ENCODE data around the gene C13orf42. TPM values are rescaled to one million over a fixed set of nuclear protein-coding genes. Genes with fewer than 3 reads are reported as not detected.

The C13orf42 gene
- total RNA-seq, 6 experiments from 2014 or later, result not detected

DNA sequence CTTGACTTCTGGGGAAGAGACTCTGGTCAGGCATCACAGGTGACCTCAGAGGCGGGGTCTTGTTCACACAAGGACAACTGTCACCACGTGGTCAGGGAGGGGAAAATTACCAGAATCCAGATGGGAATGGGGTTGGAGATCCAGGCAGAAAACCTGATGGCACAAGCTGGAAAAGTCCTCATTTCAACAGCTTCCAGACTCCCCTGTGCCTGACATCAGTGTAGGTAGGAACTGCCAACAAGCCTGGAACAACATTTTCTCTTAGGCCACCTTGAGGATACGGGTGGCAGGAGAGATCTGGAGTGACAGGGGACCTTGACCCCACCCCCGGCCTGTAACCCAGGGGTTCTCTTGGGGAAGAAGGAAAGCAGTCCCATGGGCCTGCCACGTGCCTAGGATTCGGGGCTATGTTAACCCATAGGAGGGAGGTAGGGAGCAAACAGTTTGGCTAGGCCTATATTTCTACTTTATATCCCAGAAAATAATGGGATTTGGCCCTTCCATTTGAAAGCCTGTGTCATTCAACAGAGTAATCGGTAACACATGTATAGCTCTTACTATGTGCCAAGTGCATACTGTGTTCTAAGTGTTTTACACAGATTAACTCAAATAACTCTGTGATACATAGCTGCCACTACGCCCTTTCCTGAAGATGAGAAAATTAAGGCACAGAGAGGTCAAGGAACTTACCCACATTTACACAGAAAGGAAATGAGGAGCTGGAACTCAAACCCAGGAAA lies 44.9 kb upstream of the C13orf42 start:
- Histone ChIP-seq H3K4me1 (peaks cover 0 to 27% (median 4%) of the 10 kb centered on the region in 4 donors), H3K36me3 (no peaks in the 10 kb centered on the region), H3K4me3 (no peak overlapping the region), H3K27ac (no peak overlapping the region), H3K9me3 (no peaks in the 10 kb centered on the region), H3K27me3 (no peaks in the 10 kb centered on the region)
- DNase-seq (no peak), ATAC-seq (no peak)
- intact Hi-C loops (cut with DNase I), result no loop called here
- TF ChIP-seq POLR2A (IDR thresholded peaks at IDR 0.05), result no peak
- no peak for TF ChIP-seq CTCF (IDR thresholded peaks at IDR 0.05)
- 88% methylated on average over 8 of the region's 8 CpGs for WGBS (ENCODE audit: insufficient coverage, low coverage, low lambda C conversion rate, missing lambda C conversion rate)

GRCh38 chr13:51155161-51155560 lies 44.1 kb upstream of the C13orf42 start:
- ATAC-seq (no peak), DNase-seq (no peak)
- 75% methylated on average over 1 of the region's 1 CpG for WGBS (ENCODE audit: insufficient coverage, low coverage, low lambda C conversion rate, missing lambda C conversion rate)
- Histone ChIP-seq H3K27ac (no peak overlapping the region), H3K4me3 (no peak overlapping the region), H3K27me3 (no peaks in the 10 kb centered on the region), H3K9me3 (no peaks in the 10 kb centered on the region), H3K36me3 (no peaks in the 10 kb centered on the region), H3K4me1 (peaks cover 0 to 28% (median 4%) of the 10 kb centered on the region in 4 donors)
- no peak for TF ChIP-seq CTCF (IDR thresholded peaks at IDR 0.05)
- no peak for TF ChIP-seq POLR2A (IDR thresholded peaks at IDR 0.05)
- intact Hi-C loops (cut with DNase I), result no loop called here

GRCh38 chr13:51154029-51154555 lies 43.0 kb upstream of the C13orf42 start:
- peak in 1 of 4 donors; percentile 58 for ATAC-seq
- 61% methylated on average over 7 of the region's 7 CpGs for WGBS (ENCODE audit: insufficient coverage, low coverage, low lambda C conversion rate, missing lambda C conversion rate)
- intact Hi-C loops (cut with DNase I), result loop anchor here in 1 of 2 donors (5.0 kb wide), 1 partner anchor 128 kb away; no protein-coding TSS in a partner anchor
- Histone ChIP-seq H3K4me3 (no peak overlapping the region), H3K9me3 (no peaks in the 10 kb centered on the region), H3K27ac (no peak overlapping the region), H3K4me1 (peaks cover 0 to 28% (median 4%) of the 10 kb centered on the region in 4 donors), H3K27me3 (no peaks in the 10 kb centered on the region), H3K36me3 (no peaks in the 10 kb centered on the region)
- DNase-seq, result no peak
- no peak for TF ChIP-seq CTCF (IDR thresholded peaks at IDR 0.05)
- no peak for TF ChIP-seq POLR2A (IDR thresholded peaks at IDR 0.05)

DNA sequence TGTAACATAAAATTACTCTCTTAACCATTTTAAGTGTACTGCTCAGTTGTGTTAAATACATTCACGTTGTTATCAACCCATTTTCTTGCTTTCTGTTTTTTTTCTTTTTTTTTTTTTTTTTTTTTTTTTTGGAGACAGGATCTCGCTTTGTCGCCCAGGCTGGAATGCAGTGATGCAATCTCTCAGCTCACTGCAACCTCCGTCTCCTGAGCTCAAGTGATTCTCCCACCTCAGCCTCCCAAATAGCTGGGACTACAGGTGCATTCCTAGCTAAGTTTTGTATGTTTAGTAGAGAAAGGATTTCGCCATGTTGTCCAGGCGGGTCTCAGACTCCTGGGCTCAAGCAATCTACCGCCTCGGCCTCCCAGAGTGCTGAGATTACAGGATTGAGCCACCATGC lies 42.5 kb upstream of the C13orf42 start:
- no peak overlapping the region for H3K27ac ChIP-seq
- intact Hi-C loops (cut with DNase I), result loop anchor here in 1 of 2 donors (5.0 kb wide), 1 partner anchor 129 kb away; no protein-coding TSS in a partner anchor
- WGBS (ENCODE audit: insufficient coverage, low coverage, low lambda C conversion rate, missing lambda C conversion rate), result 88% methylated on average over 6 of the region's 8 CpGs

More for the DNA sequence above, 42.5 kb upstream of the C13orf42 start:
- no peak for DNase-seq
- peaks cover 0 to 28% (median 4%) of the 10 kb centered on the region in 4 donors for H3K4me1 ChIP-seq
- no peak for TF ChIP-seq POLR2A (IDR thresholded peaks at IDR 0.05)
- no peak for TF ChIP-seq CTCF (IDR thresholded peaks at IDR 0.05)
- H3K4me3 ChIP-seq, result no peak overlapping the region
- no peak for ATAC-seq
- H3K36me3 ChIP-seq, result no peaks in the 10 kb centered on the region
- H3K27me3 ChIP-seq, result no peaks in the 10 kb centered on the region
- H3K9me3 ChIP-seq, result no peaks in the 10 kb centered on the region

Data from right lobe of liver (tissue), 6 donors.